ENCODE measurements around the gene SNX27. TPM values are rescaled to one million over a fixed set of nuclear protein-coding genes. Genes with fewer than 3 reads are reported as not detected.

The SNX27 gene
- total and polyA plus RNA-seq, 12 donors: 6.5 to 37.8 (median 32.2) TPM

- Histone ChIP-seq H3K36me3 (peaks cover 0 to 69% (median 20%) of the 10 kb centered on the region in 9 donors), H3K27me3 (no peaks in the 10 kb centered on the region), H3K9me3 (no peaks in the 10 kb centered on the region), H3K4me1 (peaks cover 0 to 13% (median 0%) of the 10 kb centered on the region in 9 donors), H3K4me3 (no peak overlapping the region), H3K27ac (no peak overlapping the region)
- 76 to 85% methylated on average over 4 of the region's 4 CpGs for WGBS, 2 donors
- intact Hi-C loops (cut with DNase I): loop anchor here in 7 of 10 donors (2.0 to 10.0 kb wide), 7 partner anchors 34 to 144 kb away; partner anchors contain the start of genes C2CD4D (in 2 of the 7), RORC (in 1 of the 7) and SNX27 (in 1 of the 7)
- peak in 7 of 9 donors; percentile 44 to 61 (median 53) for TF ChIP-seq CTCF (IDR thresholded peaks at IDR 0.05)
- DNase-seq: no peak
- no peak for ATAC-seq
These were observed 81.3 kb downstream of the SNX27 start for GRCh38 chr1:151693057-151693651.

- Histone ChIP-seq H3K9me3 (no peaks in the 10 kb centered on the region), H3K27me3 (no peaks in the 10 kb centered on the region), H3K27ac (no peak overlapping the region), H3K4me3 (no peak overlapping the region), H3K4me1 (no peaks in the 10 kb centered on the region), H3K36me3 (peaks cover 0 to 56% (median 24%) of the 10 kb centered on the region in 9 donors)
- ATAC-seq: no peak
- DNase-seq: no peak
- 98 to 100% methylated on average over 5 of the region's 5 CpGs for WGBS, 2 donors
- intact Hi-C loops (cut with DNase I): no loop called here
- no peak for TF ChIP-seq CTCF (IDR thresholded peaks at IDR 0.05)
These were observed 89.7 kb downstream of the SNX27 start for GRCh38 chr1:151701515-151701914.

- ATAC-seq: no peak
- Histone ChIP-seq H3K9me3 (no peaks in the 10 kb centered on the region), H3K27me3 (no peaks in the 10 kb centered on the region), H3K4me1 (no peaks in the 10 kb centered on the region), H3K27ac (no peak overlapping the region), H3K4me3 (no peak overlapping the region), H3K36me3 (peaks cover 0 to 42% (median 18%) of the 10 kb centered on the region in 9 donors)
- TF ChIP-seq CTCF (IDR thresholded peaks at IDR 0.05): no peak
- intact Hi-C loops (cut with DNase I): no loop called here
- WGBS, 2 donors: 37 to 44% methylated on average over 8 of the region's 8 CpGs
- no peak for DNase-seq
These were observed 91.1 kb downstream of the SNX27 start for GRCh38 chr1:151702936-151703335.

GRCh38 chr1:151703813-151704212, 92.0 kb downstream of the SNX27 start:
- Histone ChIP-seq H3K27ac (no peak overlapping the region), H3K27me3 (no peaks in the 10 kb centered on the region), H3K9me3 (no peaks in the 10 kb centered on the region), H3K4me1 (no peaks in the 10 kb centered on the region), H3K36me3 (peaks cover 0 to 33% (median 13%) of the 10 kb centered on the region in 9 donors), H3K4me3 (no peak overlapping the region)
- DNase-seq (no peak), ATAC-seq (no peak)
- no peak for TF ChIP-seq CTCF (IDR thresholded peaks at IDR 0.05)
- intact Hi-C loops (cut with DNase I): no loop called here
- WGBS, 2 donors: 73 to 75% methylated on average over 17 of the region's 17 CpGs
